Neuronal stem cell (in vitro differentiated cells): ENCODE data around the gene RNASEH1. TPM values are rescaled to one million over a fixed set of nuclear protein-coding genes. Genes with fewer than 3 reads are reported as not detected.

Source experiments
- DNase-seq: peaks from one replicate; pipeline ENCODE4 v3.0.0-alpha.2; 2013; ENCODE audit warnings: low spot score
- H2AFZ ChIP-seq: one replicate; pipeline ENCODE4 v1.6.1; 2013; ENCODE audit warnings: mild to moderate bottlenecking, low read length, inconsistent platforms
- H2AK5ac ChIP-seq: 2 replicates; pipeline ENCODE4 v1.6.1; 2013; ENCODE audit warnings: low read depth, mild to moderate bottlenecking, inconsistent platforms, low read length, moderate library complexity, mixed read lengths
- H2BK120ac ChIP-seq: 2 replicates; pipeline ENCODE4 v1.6.1; 2013; ENCODE audit warnings: low read depth, mild to moderate bottlenecking, inconsistent platforms, low read length, moderate library complexity, mixed read lengths
- H2BK12ac ChIP-seq: one replicate; pipeline ENCODE4 v1.6.1; 2013; ENCODE audit warnings: low read length, inconsistent platforms
- H2BK15ac ChIP-seq: 2 replicates; pipeline ENCODE4 v1.6.1; 2013; ENCODE audit warnings: mild to moderate bottlenecking, low read length, inconsistent platforms, mixed read lengths
- H2BK5ac ChIP-seq: one replicate; pipeline ENCODE4 v1.6.1; 2013; ENCODE audit warnings: inconsistent platforms, mild to moderate bottlenecking, low read length, moderate library complexity
- H3K14ac ChIP-seq: one replicate; pipeline ENCODE4 v1.6.1; 2013; ENCODE audit warnings: low read length, inconsistent platforms
- H3K18ac ChIP-seq: 2 replicates; pipeline ENCODE4 v1.6.1; 2013; ENCODE audit warnings: low read length, inconsistent platforms
- H3K23ac ChIP-seq: 2 replicates; pipeline ENCODE4 v1.6.1; 2013; ENCODE audit warnings: low read depth, mild to moderate bottlenecking, mixed read lengths, low read length, inconsistent platforms; ENCODE audit not compliant: poor library complexity
- H3K27ac ChIP-seq: replicated peaks from 3 replicates; pipeline ENCODE4 v1.5.1; 2013; ENCODE audit warnings: low read length, inconsistent platforms
- H3K27me3 ChIP-seq, 3 experiments: 2 replicates each; pipeline ENCODE4 v1.6.1; 2013; ENCODE audit warnings: low read length in 3 of 3, mild to moderate bottlenecking in 2 of 3, inconsistent platforms in 1 of 3, low read depth in 1 of 3, mixed read lengths in 1 of 3, moderate library complexity in 1 of 3; ENCODE audit not compliant: control insufficient read depth in 3 of 3, insufficient read depth in 3 of 3
- H3K36me3 ChIP-seq, 2 donors: replicated peaks in 1 of 2; 2 replicates each; pipeline ENCODE4 v1.6.1; 2013; ENCODE audit warnings: low read length in 2 of 2; ENCODE audit not compliant: control insufficient read depth in 2 of 2, insufficient read depth in 2 of 2
- H3K4ac ChIP-seq: 2 replicates; pipeline ENCODE4 v1.6.1; 2013; ENCODE audit warnings: inconsistent platforms, mild to moderate bottlenecking, low read length, moderate library complexity
- H3K4me1 ChIP-seq, 2 donors: 1 replicate in 1 of 2; 2 replicates in 1 of 2; pipeline ENCODE4 v1.6.1; 2013; ENCODE audit warnings: low read length in 2 of 2, low read depth in 1 of 2; ENCODE audit not compliant: control insufficient read depth in 2 of 2, insufficient read depth in 1 of 2
- H3K4me2 ChIP-seq: one replicate; pipeline ENCODE4 v1.6.1; 2013; ENCODE audit warnings: mild to moderate bottlenecking, low read length, inconsistent platforms; ENCODE audit not compliant: insufficient read depth, poor library complexity, severe bottlenecking
- H3K4me3 ChIP-seq, 2 donors: 2 replicates each; pipeline ENCODE4 v1.5.1; 2013; ENCODE audit warnings: low read length in 2 of 2, mild to moderate bottlenecking in 2 of 2, inconsistent platforms in 1 of 2, moderate library complexity in 1 of 2
- H3K79me1 ChIP-seq: one replicate; pipeline ENCODE4 v1.6.1; 2013; ENCODE audit warnings: low read depth, mild to moderate bottlenecking, inconsistent platforms, low read length, moderate library complexity
- H3K9ac ChIP-seq: one replicate; pipeline ENCODE4 v1.6.1; 2013; ENCODE audit warnings: mild to moderate bottlenecking, low read depth, low read length, inconsistent platforms; ENCODE audit not compliant: poor library complexity
- H3K9me3 ChIP-seq, 2 donors: replicated peaks in 1 of 2; 2 replicates each; pipeline versions ENCODE3 to v1.6.1; 2013; ENCODE audit warnings: low read length in 2 of 2, mild to moderate bottlenecking in 2 of 2, inconsistent platforms in 1 of 2, low read depth in 1 of 2, mixed read lengths in 1 of 2, moderate library complexity in 1 of 2; ENCODE audit not compliant: control insufficient read depth in 2 of 2, insufficient read depth in 1 of 2
- H4K8ac ChIP-seq: one replicate; pipeline ENCODE4 v1.6.1; 2013; ENCODE audit warnings: low read depth, mild to moderate bottlenecking, inconsistent platforms, low read length, moderate library complexity
- H4K91ac ChIP-seq: one replicate; pipeline ENCODE4 v1.6.1; 2013; ENCODE audit warnings: low read length, low read depth, mild to moderate bottlenecking, inconsistent platforms; ENCODE audit not compliant: poor library complexity
- WGBS, 2 donors: extraction: QIAGEN DNeasy Blood & Tissue Kit; methylation state at CpG; one replicate each; pipeline ENCODE4 v1.1.7; 2013; ENCODE audit warnings: missing lambda C conversion rate in 2 of 2, mixed read lengths in 1 of 2; ENCODE audit not compliant: insufficient read length in 2 of 2, insufficient replicate concordance in 1 of 2; ENCODE audit errors: extremely low coverage in 2 of 2; 5-methylcytosine and 5-hydroxymethylcytosine counted together
- polyA plus RNA-seq, 2 experiments: library from polyadenylated mRNA; stranded (reverse); fragments of 200-250 nt; gene quantifications; one replicate each; pipeline ENCODE4 v1.2.3, GENCODE V29; 2013

RNASEH1 gene, protein sequence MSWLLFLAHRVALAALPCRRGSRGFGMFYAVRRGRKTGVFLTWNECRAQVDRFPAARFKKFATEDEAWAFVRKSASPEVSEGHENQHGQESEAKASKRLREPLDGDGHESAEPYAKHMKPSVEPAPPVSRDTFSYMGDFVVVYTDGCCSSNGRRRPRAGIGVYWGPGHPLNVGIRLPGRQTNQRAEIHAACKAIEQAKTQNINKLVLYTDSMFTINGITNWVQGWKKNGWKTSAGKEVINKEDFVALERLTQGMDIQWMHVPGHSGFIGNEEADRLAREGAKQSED
- 19.0 TPM for polyA plus RNA-seq (2013, experiment 1 of 2)
- polyA plus RNA-seq (2013, experiment 2 of 2) = 19.4 TPM

DNA sequence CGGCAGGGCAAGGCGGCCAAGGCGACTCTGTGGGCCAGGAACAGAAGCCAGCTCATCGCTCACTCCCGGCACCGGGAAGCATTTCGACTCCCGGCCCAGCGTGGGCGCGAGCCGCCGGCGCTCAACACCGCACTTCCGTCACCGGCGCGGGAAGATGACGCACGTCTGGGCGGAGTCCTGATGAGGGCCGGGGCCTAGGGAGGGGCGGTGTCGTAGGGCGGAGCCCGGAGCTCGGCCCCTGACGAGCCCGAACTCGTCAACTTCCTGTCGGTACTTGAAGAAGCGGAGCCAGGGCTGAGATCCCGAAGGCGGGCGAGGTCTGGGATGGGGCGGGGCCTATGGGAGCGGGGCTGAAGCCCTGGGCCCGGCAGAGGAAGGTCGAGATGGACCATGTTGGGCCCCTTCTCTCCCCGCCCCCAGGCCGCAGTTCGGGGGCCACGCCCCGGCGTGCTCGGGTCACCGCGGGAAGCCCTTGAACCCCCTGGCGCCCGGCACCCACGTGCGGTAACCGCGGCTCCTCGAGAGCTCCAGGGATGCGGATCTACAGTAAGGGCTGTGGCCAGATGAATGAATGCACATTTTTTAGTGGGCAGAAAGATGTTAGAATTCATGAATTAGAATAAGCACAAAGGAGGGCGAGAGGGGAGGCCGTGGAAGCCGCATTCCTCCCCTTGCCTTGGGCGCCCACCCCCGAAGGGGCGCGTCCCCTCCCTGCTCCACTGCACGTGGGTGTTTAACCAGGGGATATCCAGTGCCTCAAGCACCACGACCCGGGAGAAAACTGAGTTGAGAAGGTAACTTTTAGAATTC lies at the start of gene RNASEH1:
RNASEH1 (minus strand) TSS at position 129 of the 810 bp plus-strand sequence; CDS start at position 56, 73 bp downstream.
- Histone ChIP-seq H2BK12ac (no peak within 1 kb of the TSS), H3K27me3 (peaks cover 0 to 2% (median 0%) of the 10 kb centered on the region in 3 experiments), H2BK15ac (no peak within 1 kb of the TSS), H3K9me3 (no peaks in the 10 kb centered on the region), H3K18ac (peak within 1 kb of the TSS; percentile 90), H3K4ac (peak within 1 kb of the TSS; percentile 87), H3K36me3 (peaks cover 19 to 67% of the 10 kb centered on the region in 2 donors), H4K8ac (peak within 1 kb of the TSS; percentile 10), H3K23ac (peak within 1 kb of the TSS; percentile 96), H3K4me2 (peak within 1 kb of the TSS; percentile 82), H3K79me1 (peaks cover 8% of the 10 kb centered on the region), H2BK120ac (no peak within 1 kb of the TSS), H2AK5ac (peak within 1 kb of the TSS; percentile 76), H3K4me3 (peak within 1 kb of the TSS; percentile 83 to 94), H3K27ac (peak within 1 kb of the TSS; percentile 95), H2BK5ac (peak within 1 kb of the TSS; percentile 95), H2AFZ (peak within 1 kb of the TSS; percentile 91), H4K91ac (no peak within 1 kb of the TSS), H3K4me1 (peaks cover 2 to 4% of the 10 kb centered on the region in 2 donors), H3K14ac (peak within 1 kb of the TSS; percentile 56), H3K9ac (peak within 1 kb of the TSS; percentile 93)
- peak; percentile 99 for DNase-seq
- WGBS, 2 donors = no CpG with 5 or more reads among the region's 67 CpGs

DNA sequence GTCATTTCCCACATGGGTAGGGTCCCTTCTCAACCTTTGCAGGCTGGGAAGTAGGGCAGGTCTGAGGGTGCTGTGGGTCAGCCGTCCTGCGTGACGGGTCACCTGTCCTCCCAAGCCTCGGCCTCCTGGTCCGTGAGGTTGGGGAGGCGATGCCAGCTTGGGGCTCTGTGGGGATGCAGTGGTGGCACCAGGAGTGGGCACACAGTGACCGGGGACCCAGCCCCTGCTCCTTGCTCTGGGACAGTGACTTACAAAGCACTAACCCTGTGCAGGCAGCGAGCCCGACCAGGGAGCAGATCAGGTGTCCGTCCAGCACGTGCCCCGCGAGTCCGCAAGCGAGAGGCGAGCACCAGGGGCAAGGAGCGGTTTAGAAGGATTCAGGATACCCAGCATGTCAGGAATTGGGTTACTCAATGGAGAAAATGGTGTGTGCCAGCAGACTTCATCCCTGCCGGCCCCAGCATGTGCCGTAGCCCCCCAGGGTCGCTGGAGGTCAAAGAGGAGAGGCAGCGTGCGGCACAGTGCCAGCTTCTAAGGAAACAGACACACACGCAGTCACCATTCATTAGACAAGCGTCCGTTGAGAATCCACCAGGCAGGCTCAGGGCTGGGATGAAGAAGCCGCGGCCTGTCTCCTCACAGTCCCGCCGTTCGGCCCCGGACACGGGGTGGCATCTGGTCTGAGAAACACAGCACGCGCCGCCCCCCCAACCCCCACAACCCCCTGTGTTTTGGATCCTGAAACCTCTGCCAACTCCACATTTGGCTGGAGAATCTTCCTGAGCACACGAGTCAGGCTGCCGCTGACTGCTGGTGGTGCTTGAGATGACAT lies 48.5 kb upstream of the RNASEH1 start:
- Histone ChIP-seq H3K79me1 (peaks cover 1% of the 10 kb centered on the region), H3K4ac (no peak overlapping the region), H3K23ac (peak overlapping the region; percentile 75), H3K36me3 (no peaks in the 10 kb centered on the region), H4K8ac (no peak overlapping the region), H2AFZ (peak overlapping the region; percentile 19), H2BK15ac (peak overlapping the region; percentile 56), H3K9me3 (peaks cover 0 to 2% of the 10 kb centered on the region in 2 donors), H2BK12ac (peak overlapping the region; percentile 49), H3K9ac (no peak overlapping the region), H3K4me1 (peaks cover 6 to 7% of the 10 kb centered on the region in 2 donors), H3K14ac (peak overlapping the region; percentile 77), H3K18ac (peak overlapping the region; percentile 42), H2BK5ac (peak overlapping the region; percentile 1), H3K27me3 (no peaks in the 10 kb centered on the region), H4K91ac (no peak overlapping the region), H3K4me3 (no peak overlapping the region), H2BK120ac (peak overlapping the region; percentile 37), H3K27ac (no peak overlapping the region), H2AK5ac (peak overlapping the region; percentile 94), H3K4me2 (no peak overlapping the region)
- no CpG with 5 or more reads among the region's 37 CpGs for WGBS, 2 donors
- DNase-seq = no peak

DNA sequence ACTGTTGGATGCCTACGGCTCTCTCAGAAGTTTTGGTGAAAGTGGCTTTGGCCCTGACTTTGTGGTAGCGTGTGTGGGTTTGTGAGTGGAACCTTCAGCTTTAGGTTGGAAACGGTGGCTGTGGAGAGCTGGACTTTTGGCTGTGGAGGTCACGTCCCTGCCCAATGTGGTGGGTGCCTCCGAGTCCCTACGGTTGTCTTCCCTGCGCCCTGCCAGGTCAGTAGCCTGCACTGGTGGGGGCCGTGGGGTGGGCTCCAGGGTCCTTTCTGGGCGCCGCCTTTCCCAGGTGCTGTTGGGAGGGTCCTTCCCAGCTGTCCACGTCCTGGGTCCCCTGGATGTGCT lies 47.9 kb upstream of the RNASEH1 start:
- peak overlapping the region; percentile 56 for H2BK15ac ChIP-seq
- H3K4me1 ChIP-seq = peaks cover 2 to 6% of the 10 kb centered on the region in 2 donors
- no peak overlapping the region for H3K18ac ChIP-seq
- H2BK5ac ChIP-seq = no peak overlapping the region
- peak overlapping the region; percentile 94 for H2AK5ac ChIP-seq
- peaks cover 0 to 2% of the 10 kb centered on the region in 2 donors for H3K9me3 ChIP-seq
- H3K4me2 ChIP-seq = no peak overlapping the region
- peak overlapping the region; percentile 85 for H2AFZ ChIP-seq
- no peak overlapping the region for H3K4me3 ChIP-seq
- peaks cover 1% of the 10 kb centered on the region for H3K79me1 ChIP-seq
- H4K91ac ChIP-seq = no peak overlapping the region
- H3K27me3 ChIP-seq = no peaks in the 10 kb centered on the region
- H3K23ac ChIP-seq = peak overlapping the region; percentile 75
- no peak overlapping the region for H3K4ac ChIP-seq
- WGBS, 2 donors = no CpG with 5 or more reads among the region's 11 CpGs
- H2BK120ac ChIP-seq = peak overlapping the region; percentile 37
- no peak overlapping the region for H4K8ac ChIP-seq
- no peak overlapping the region for H3K9ac ChIP-seq
- no peak overlapping the region for H3K27ac ChIP-seq
- H3K36me3 ChIP-seq = no peaks in the 10 kb centered on the region
- DNase-seq = no peak
- peak overlapping the region; percentile 32 for H3K14ac ChIP-seq
- no peak overlapping the region for H2BK12ac ChIP-seq
